Measurements from ENCODE around the gene SLC2A1.

The SLC2A1 gene

GRCh38 chr1:42990757-42991346 lies 32.2 kb upstream of the SLC2A1 start:
- no peaks in the 10 kb centered on the region for H3K36me3 Mint-ChIP-seq
- no peak for DNase-seq (ENCODE audit: low spot score in 2 of 2)
- no peak overlapping the region for H3K4me3 Mint-ChIP-seq
- H3K9me3 Mint-ChIP-seq: peaks cover 3% of the 10 kb centered on the region
- ATAC-seq: no peak
- H3K4me1 Mint-ChIP-seq: no peaks in the 10 kb centered on the region
- no peak overlapping the region for H3K27ac Mint-ChIP-seq

GRCh38 chr1:42983693-42984092 lies 25.0 kb upstream of the SLC2A1 start:
- Mint-ChIP-seq H3K9me3 (no peaks in the 10 kb centered on the region), H3K27ac (no peak overlapping the region), H3K36me3 (no peaks in the 10 kb centered on the region), H3K4me1 (no peaks in the 10 kb centered on the region), H3K4me3 (no peak overlapping the region)
- no peak for ATAC-seq
- DNase-seq (ENCODE audit: low spot score in 2 of 2): no peak

- ATAC-seq (no peak), DNase-seq (ENCODE audit: low spot score in 2 of 2) (no peak)
- Mint-ChIP-seq H3K27ac (no peak overlapping the region), H3K4me3 (no peak overlapping the region), H3K4me1 (no peaks in the 10 kb centered on the region), H3K9me3 (no peaks in the 10 kb centered on the region), H3K36me3 (no peaks in the 10 kb centered on the region)
These were observed 24.6 kb upstream of the SLC2A1 start for GRCh38 chr1:42983253-42983652.

GRCh38 chr1:42982641-42983040 lies 24.0 kb upstream of the SLC2A1 start:
- Mint-ChIP-seq H3K4me1 (no peaks in the 10 kb centered on the region), H3K9me3 (no peaks in the 10 kb centered on the region), H3K36me3 (no peaks in the 10 kb centered on the region), H3K27ac (peak overlapping the region; percentile 76), H3K4me3 (no peak overlapping the region)
- ATAC-seq: no peak
- no peak for DNase-seq (ENCODE audit: low spot score in 2 of 2)

- H3K36me3 Mint-ChIP-seq: peaks cover 2% of the 10 kb centered on the region
- H3K4me1 Mint-ChIP-seq: no peaks in the 10 kb centered on the region
- ATAC-seq (no peak), DNase-seq (ENCODE audit: low spot score in 2 of 2) (no peak)
- H3K4me3 Mint-ChIP-seq: no peak overlapping the region
- H3K9me3 Mint-ChIP-seq: no peaks in the 10 kb centered on the region
- peak overlapping the region; percentile 76 for H3K27ac Mint-ChIP-seq
These were observed 23.2 kb upstream of the SLC2A1 start for GRCh38 chr1:42981871-42982270.

- Mint-ChIP-seq H3K4me1 (no peaks in the 10 kb centered on the region), H3K36me3 (peaks cover 6% of the 10 kb centered on the region), H3K27ac (peak overlapping the region; percentile 53), H3K9me3 (no peaks in the 10 kb centered on the region), H3K4me3 (no peak overlapping the region)
- ATAC-seq (no peak), DNase-seq (ENCODE audit: low spot score in 2 of 2) (no peak)
These were observed 22.7 kb upstream of the SLC2A1 start for GRCh38 chr1:42981255-42981805.

GRCh38 chr1:42979896-42980800 lies 21.5 kb upstream of the SLC2A1 start:
- H3K4me3 Mint-ChIP-seq: no peak overlapping the region

GRCh38 chr1:42979036-42979430 lies 20.4 kb upstream of the SLC2A1 start:
- Mint-ChIP-seq H3K36me3 (peaks cover 16% of the 10 kb centered on the region), H3K27ac (no peak overlapping the region), H3K4me3 (no peak overlapping the region), H3K9me3 (no peaks in the 10 kb centered on the region), H3K4me1 (no peaks in the 10 kb centered on the region)
- DNase-seq (ENCODE audit: low spot score in 2 of 2) (no peak), ATAC-seq (no peak)

More at GRCh38 chr1:42979896-42980800, 21.5 kb upstream of the SLC2A1 start:
- no peaks in the 10 kb centered on the region for H3K9me3 Mint-ChIP-seq
- ATAC-seq (no peak), DNase-seq (ENCODE audit: low spot score in 2 of 2) (no peak)
- H3K27ac Mint-ChIP-seq: no peak overlapping the region
- peaks cover 12% of the 10 kb centered on the region for H3K36me3 Mint-ChIP-seq
- no peaks in the 10 kb centered on the region for H3K4me1 Mint-ChIP-seq

- Mint-ChIP-seq H3K36me3 (peaks cover 16% of the 10 kb centered on the region), H3K4me3 (no peak overlapping the region), H3K27ac (no peak overlapping the region), H3K4me1 (no peaks in the 10 kb centered on the region), H3K9me3 (no peaks in the 10 kb centered on the region)
- DNase-seq (ENCODE audit: low spot score in 2 of 2) (no peak), ATAC-seq (no peak)
These were observed 19.8 kb upstream of the SLC2A1 start for GRCh38 chr1:42978317-42979035.

GRCh38 chr1:42977653-42978052 lies 19.0 kb upstream of the SLC2A1 start:
- H3K4me1 Mint-ChIP-seq: no peaks in the 10 kb centered on the region
- peaks cover 16% of the 10 kb centered on the region for H3K36me3 Mint-ChIP-seq
- H3K9me3 Mint-ChIP-seq: no peaks in the 10 kb centered on the region
- no peak overlapping the region for H3K4me3 Mint-ChIP-seq
- no peak overlapping the region for H3K27ac Mint-ChIP-seq
- ATAC-seq: no peak
- no peak for DNase-seq (ENCODE audit: low spot score in 2 of 2)

- no peak overlapping the region for H3K4me3 Mint-ChIP-seq
- ATAC-seq: no peak
- H3K9me3 Mint-ChIP-seq: no peaks in the 10 kb centered on the region
- peaks cover 16% of the 10 kb centered on the region for H3K36me3 Mint-ChIP-seq
- H3K4me1 Mint-ChIP-seq: no peaks in the 10 kb centered on the region
- DNase-seq (ENCODE audit: low spot score in 2 of 2): no peak
- peak overlapping the region; percentile 49 for H3K27ac Mint-ChIP-seq
These were observed 17.0 kb upstream of the SLC2A1 start for GRCh38 chr1:42975561-42976225.

GRCh38 chr1:42974767-42975437 lies 16.2 kb upstream of the SLC2A1 start:
- no peaks in the 10 kb centered on the region for H3K4me1 Mint-ChIP-seq
- ATAC-seq (no peak), DNase-seq (ENCODE audit: low spot score in 2 of 2) (no peak)
- H3K4me3 Mint-ChIP-seq: no peak overlapping the region
- H3K36me3 Mint-ChIP-seq: peaks cover 16% of the 10 kb centered on the region
- peak overlapping the region; percentile 49 for H3K27ac Mint-ChIP-seq
- H3K9me3 Mint-ChIP-seq: no peaks in the 10 kb centered on the region

GRCh38 chr1:42973799-42974198 lies 15.1 kb upstream of the SLC2A1 start:
- Mint-ChIP-seq H3K36me3 (peaks cover 16% of the 10 kb centered on the region), H3K9me3 (no peaks in the 10 kb centered on the region), H3K27ac (no peak overlapping the region), H3K4me3 (no peak overlapping the region), H3K4me1 (no peaks in the 10 kb centered on the region)
- DNase-seq (ENCODE audit: low spot score in 2 of 2): no peak
- ATAC-seq: no peak

GRCh38 chr1:42973286-42973685 lies 14.6 kb upstream of the SLC2A1 start:
- no peak for ATAC-seq
- Mint-ChIP-seq H3K4me1 (no peaks in the 10 kb centered on the region), H3K36me3 (peaks cover 16% of the 10 kb centered on the region), H3K4me3 (no peak overlapping the region), H3K27ac (no peak overlapping the region), H3K9me3 (no peaks in the 10 kb centered on the region)
- DNase-seq (ENCODE audit: low spot score in 2 of 2): no peak

All from stimulated activated effector memory CD8-positive, alpha-beta T cell treated with anti-CD3 and anti-CD28 coated beads, Interleukin-12 subunit alpha, Interleukin-12 subunit beta, amount 100 ng/mL, for 72 hours (primary cell).